Subcutaneous abdominal adipose tissue (tissue), 5 donors: Measurements from ENCODE around the gene ZNF674.
"Not testable (repeated sequence)": the region's sequence is repeated elsewhere in the genome, so short reads cannot be mapped to it uniquely, and the experiment has no call there.

Source experiments
- H3K27ac ChIP-seq: one replicate; pipeline ENCODE4 v1.7.0; 2013; ENCODE audit warnings: low read depth, mild to moderate bottlenecking, inconsistent platforms, low read length, moderate library complexity
- H3K27me3 ChIP-seq, 5 donors: one replicate each; pipeline ENCODE4 v1.7.0; 2013; ENCODE audit warnings: low read length in 5 of 5, inconsistent platforms in 1 of 5; ENCODE audit not compliant: control insufficient read depth in 5 of 5, insufficient read depth in 4 of 5
- H3K36me3 ChIP-seq, 5 donors: one replicate each; pipeline ENCODE4 v1.7.0; 2013; ENCODE audit warnings: low read length in 5 of 5; ENCODE audit not compliant: control insufficient read depth in 5 of 5, insufficient read depth in 5 of 5
- H3K4me1 ChIP-seq, 5 donors: one replicate each; pipeline ENCODE4 v1.7.0; 2013; ENCODE audit warnings: low read length in 5 of 5, mild to moderate bottlenecking in 3 of 5, moderate library complexity in 1 of 5; ENCODE audit not compliant: control insufficient read depth in 5 of 5, insufficient read depth in 5 of 5
- H3K4me3 ChIP-seq, 5 donors: one replicate each; pipeline ENCODE4 v1.7.0; 2013; ENCODE audit warnings: low read length in 5 of 5, low read depth in 1 of 5
- H3K9ac ChIP-seq, 5 donors: one replicate each; pipeline ENCODE4 v1.7.0; 2013; ENCODE audit warnings: low read length in 5 of 5, mild to moderate bottlenecking in 4 of 5, moderate library complexity in 3 of 5
- H3K9me3 ChIP-seq, 5 donors: one replicate each; pipeline ENCODE4 v1.7.0; 2013; ENCODE audit warnings: low read length in 5 of 5; ENCODE audit not compliant: control insufficient read depth in 5 of 5
- donor health status: healthy.
- donor health status: healthy.
- donor health status: healthy.
- donor health status: healthy.
- donor health status: healthy.

The ZNF674 gene

DNA sequence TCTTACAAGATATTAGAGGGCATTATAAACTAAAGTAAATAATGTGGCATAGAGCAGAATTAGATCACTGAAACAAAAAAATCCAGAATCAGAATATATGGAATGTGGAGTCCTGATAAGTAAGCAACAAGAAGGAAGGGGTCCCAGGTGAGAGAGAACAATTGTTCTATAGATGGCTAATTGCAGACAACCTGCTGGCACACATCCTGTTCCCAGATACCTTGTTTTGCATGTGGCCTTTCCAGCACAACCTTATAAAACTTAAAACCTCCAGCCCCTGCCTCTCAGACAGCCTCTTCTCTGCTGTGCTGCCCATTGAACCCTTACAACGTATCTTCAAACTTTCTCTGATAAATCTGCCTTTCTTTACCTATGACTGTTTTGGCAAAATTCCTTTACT, 4.7 kb upstream of the ZNF674 start:
- H3K36me3 ChIP-seq, result no peaks in the 10 kb centered on the region
- H3K9me3 ChIP-seq, result no peaks in the 10 kb centered on the region
- no peak overlapping the region for H3K9ac ChIP-seq
- H3K4me1 ChIP-seq, result peaks cover 0 to 18% (median 10%) of the 10 kb centered on the region in 5 donors
- peaks cover 0 to 6% (median 0%) of the 10 kb centered on the region in 5 donors for H3K27me3 ChIP-seq
- H3K4me3 ChIP-seq, result no peak overlapping the region
- no peak overlapping the region for H3K27ac ChIP-seq

DNA sequence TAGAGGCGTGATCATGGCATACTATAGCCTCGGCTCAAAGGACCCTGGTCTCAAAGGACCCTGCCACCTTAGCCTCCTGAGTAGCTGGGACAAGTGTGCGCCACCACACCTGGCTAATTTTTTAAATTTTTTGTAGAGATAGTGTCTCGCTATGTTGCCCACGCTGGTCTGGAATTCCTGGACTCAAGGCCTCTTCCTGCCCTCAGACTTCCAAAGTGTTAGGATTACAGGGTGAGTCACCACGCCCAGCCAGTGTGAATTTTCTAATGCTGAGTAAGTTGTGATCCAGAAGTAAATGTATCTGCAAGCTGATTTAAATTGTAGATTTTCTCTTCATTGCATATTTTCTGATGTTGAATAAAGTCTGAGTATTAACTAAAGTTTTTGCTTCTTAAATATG, 2.6 kb upstream of the ZNF674 start:
- no peak overlapping the region for H3K9ac ChIP-seq
- no peaks in the 10 kb centered on the region for H3K9me3 ChIP-seq
- peaks cover 0 to 22% (median 10%) of the 10 kb centered on the region in 5 donors for H3K4me1 ChIP-seq
- no peak overlapping the region for H3K4me3 ChIP-seq
- peaks cover 0 to 6% (median 0%) of the 10 kb centered on the region in 5 donors for H3K27me3 ChIP-seq
- H3K27ac ChIP-seq, result no peak overlapping the region
- H3K36me3 ChIP-seq, result no peaks in the 10 kb centered on the region

DNA sequence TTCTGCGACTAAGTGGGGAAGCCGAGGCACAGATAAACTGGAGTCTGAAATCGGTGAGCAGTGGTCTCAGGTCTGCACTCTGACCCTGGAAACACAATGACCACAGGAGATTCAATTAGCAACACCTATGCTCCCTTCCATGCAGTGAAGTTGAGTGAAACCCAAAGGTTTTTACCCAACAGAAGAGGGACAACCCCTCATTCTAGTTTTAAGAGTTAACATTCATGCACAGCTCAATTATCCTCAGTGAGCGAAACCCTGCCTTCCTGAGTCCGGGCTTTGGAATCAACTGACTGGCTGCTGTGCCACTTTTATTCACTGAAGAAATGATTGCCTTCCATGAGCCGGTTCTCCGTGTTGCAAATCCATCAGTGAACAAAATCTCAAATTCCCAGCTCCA, 694 bp downstream of the ZNF674 start:
- Histone ChIP-seq H3K27ac (peak overlapping the region; percentile 95), H3K4me1 (peaks cover 0 to 22% (median 10%) of the 10 kb centered on the region in 5 donors), H3K9ac (peak overlapping the region in 1 of 5 donors; percentile 95), H3K4me3 (peak overlapping the region; percentile 70 to 84 (median 82))
- not testable (repeated sequence) for H3K9me3 ChIP-seq, H3K27me3 ChIP-seq, H3K36me3 ChIP-seq

DNA sequence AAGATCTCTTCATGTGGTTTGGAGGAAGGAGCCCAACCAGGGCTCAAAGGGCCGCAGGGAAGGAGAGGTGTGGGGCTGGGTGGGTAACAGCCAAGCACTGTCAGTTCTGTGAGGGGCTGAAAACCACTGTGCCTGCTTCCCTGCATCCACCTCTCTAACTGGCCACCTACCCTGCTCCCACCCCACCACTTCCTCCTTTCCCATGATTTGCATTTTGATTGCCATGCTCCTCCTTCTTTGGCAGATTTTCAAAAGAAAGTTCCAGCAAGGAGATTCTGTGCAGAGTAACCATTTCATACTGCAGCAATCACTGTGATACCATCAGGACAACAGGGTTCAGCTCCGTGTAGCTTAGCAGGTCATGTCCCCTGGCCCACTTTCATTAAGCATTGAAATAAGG, 1.8 kb downstream of the ZNF674 start:
- no peak overlapping the region for H3K9ac ChIP-seq
- H3K36me3 ChIP-seq, result no peaks in the 10 kb centered on the region
- H3K4me3 ChIP-seq, result no peak overlapping the region
- peaks cover 0 to 6% (median 0%) of the 10 kb centered on the region in 5 donors for H3K27me3 ChIP-seq
- H3K4me1 ChIP-seq, result peaks cover 0 to 22% (median 10%) of the 10 kb centered on the region in 5 donors
- H3K27ac ChIP-seq, result no peak overlapping the region
- H3K9me3 ChIP-seq, result no peaks in the 10 kb centered on the region

DNA sequence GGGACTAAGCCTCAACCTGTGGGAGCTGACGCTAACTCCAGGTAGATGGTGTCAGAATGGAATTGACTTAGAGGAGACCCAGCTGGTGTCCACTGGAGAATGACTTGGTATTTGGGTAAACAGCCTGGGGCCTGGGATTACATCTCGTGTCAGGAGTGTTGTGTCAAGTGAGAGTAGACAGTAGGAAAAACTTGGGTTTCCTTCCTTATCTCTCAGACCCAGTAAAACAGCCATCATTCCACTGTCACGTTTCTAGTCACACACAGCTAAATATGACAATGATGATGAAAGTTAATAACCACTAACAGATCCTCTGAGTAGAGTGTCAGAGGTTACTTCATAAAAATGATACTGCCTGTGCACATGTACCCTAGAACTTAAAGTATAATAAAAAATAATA, 13.8 kb downstream of the ZNF674 start:
- H3K4me3 ChIP-seq, result no peak overlapping the region
- H3K4me1 ChIP-seq, result no peaks in the 10 kb centered on the region
- no peaks in the 10 kb centered on the region for H3K9me3 ChIP-seq
- H3K27ac ChIP-seq, result no peak overlapping the region
- H3K27me3 ChIP-seq, result peaks cover 0 to 5% (median 0%) of the 10 kb centered on the region in 5 donors
- H3K36me3 ChIP-seq, result peaks cover 0 to 4% (median 0%) of the 10 kb centered on the region in 5 donors
- no peak overlapping the region for H3K9ac ChIP-seq

DNA sequence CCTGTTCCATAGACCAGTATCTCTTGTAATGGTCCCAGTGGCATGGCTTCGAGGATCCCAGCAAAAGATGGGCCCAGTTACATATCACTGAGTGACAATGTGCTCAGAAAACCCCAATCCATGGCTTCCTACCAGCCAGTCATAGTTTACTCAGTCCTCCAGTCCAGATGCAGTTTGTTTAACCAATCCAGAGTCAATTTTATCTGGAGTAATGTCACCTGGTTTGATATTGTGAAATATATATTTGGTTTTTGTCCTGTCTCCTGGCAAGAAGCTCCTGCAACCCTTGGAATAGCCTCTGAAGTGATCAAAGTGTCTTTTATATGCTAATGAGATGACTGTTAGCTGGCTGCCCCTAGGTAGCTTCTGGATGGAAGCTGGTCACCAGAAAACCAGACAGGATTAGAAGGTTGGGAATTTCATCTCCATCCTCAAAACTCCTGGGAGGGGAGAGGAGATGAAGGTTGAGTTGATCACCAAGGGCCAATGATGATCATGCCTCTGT, 14.8 kb downstream of the ZNF674 start:
- H3K27me3 ChIP-seq, H3K9me3 ChIP-seq, H3K36me3 ChIP-seq, H3K9ac ChIP-seq, H3K27ac ChIP-seq, H3K4me1 ChIP-seq, H3K4me3 ChIP-seq: not testable (repeated sequence)

DNA sequence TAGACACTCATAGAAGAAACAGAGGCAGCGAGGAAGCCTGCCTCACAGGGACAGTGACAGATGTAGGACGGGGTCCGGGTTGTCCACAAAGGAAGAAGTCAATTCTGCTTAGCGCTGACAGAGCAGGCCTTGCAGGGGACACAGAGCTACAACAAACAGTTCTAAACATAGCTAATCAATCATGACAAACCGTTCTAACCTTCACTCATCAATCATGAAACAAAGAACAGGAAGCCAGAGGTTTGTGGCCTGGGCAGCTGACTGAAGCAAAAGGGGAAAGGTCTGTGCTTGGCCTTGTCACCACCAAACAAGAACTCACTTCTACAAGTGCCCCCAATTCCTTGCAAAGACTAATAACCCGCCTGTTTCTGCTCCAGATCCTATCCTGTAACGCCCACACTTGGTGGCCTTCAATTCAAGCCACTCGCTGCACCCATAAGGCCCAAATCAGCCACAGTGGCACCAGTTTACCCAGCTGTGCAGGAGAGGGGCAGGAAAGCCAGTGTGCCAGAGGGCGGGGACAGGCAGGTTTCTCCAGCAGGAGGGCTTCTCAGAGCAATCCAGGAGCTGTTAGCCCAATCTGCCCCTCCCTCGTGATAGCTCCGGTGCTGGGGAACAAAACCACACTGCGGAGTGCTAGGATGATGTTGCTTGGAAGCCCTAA, 15.3 kb downstream of the ZNF674 start:
- not testable (repeated sequence) for H3K9me3 ChIP-seq, H3K27me3 ChIP-seq, H3K36me3 ChIP-seq, H3K27ac ChIP-seq, H3K9ac ChIP-seq, H3K4me3 ChIP-seq, H3K4me1 ChIP-seq

DNA sequence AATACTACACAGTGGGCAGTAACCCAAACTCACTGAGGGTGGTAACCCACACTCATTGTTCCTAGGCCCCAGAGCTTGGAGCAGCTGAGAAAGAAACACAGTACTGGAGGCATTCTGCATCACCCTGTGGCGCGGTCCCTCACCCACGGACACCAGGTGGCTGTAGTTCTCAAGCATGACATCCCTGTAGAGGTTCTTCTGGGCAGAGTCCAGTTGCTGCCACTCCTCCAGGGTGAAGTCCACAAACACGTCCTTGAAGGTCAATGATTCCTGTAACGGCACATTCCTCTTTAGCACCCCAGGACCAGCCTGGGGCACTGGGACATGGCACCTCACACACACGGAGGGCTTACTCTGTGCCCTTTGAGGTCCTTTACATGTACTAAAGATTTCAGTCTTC, 16.6 kb downstream of the ZNF674 start:
- not testable (repeated sequence) for H3K4me1 ChIP-seq, H3K27ac ChIP-seq, H3K27me3 ChIP-seq, H3K9me3 ChIP-seq, H3K9ac ChIP-seq, H3K36me3 ChIP-seq, H3K4me3 ChIP-seq

DNA sequence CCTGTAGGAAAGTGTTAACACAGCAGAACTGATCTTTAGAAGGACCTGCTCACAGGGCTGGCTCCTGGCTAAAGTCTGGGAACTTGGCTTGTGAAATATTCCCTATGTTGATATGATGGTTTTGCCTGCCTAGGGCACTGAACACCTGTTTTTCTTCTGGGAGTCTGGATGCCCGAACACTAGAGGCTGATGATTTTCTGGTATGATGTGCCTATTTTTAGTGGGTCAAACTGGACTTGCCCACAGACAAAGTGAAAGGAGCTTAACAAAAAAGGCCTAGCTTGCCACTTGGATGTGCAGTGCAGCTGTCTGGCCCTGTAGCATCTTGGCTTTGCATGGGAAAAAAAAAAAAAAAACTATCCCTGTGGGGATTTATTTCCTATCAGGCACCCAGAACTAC, 39.1 kb downstream of the ZNF674 start:
- Histone ChIP-seq H3K9ac (no peak overlapping the region), H3K9me3 (peaks cover 4 to 24% (median 12%) of the 10 kb centered on the region in 5 donors), H3K36me3 (peaks cover 0 to 10% (median 0%) of the 10 kb centered on the region in 5 donors), H3K27ac (no peak overlapping the region), H3K4me1 (no peaks in the 10 kb centered on the region), H3K4me3 (no peak overlapping the region), H3K27me3 (peaks cover 0 to 4% (median 0%) of the 10 kb centered on the region in 5 donors)

DNA sequence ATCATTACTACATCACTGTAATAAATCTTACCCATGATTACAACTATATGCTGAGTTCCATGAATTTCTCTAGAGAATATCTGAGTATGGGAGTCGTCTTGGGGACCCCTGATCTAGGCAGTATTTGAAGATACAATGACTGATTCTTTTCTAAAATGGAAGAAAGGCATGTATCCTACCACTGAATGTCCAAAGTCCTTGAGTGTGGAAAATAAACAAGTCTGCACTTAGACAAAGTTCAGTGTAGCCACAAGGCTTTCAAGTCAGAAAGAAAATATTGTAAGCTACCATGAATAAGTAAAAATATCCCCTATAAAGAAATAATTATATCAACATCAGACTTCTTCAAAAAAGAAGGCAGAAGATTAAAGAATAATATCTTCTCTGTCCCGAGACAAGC, 42.4 kb downstream of the ZNF674 start:
- H3K36me3 ChIP-seq, result peaks cover 0 to 22% (median 2%) of the 10 kb centered on the region in 5 donors
- peaks cover 0 to 5% (median 0%) of the 10 kb centered on the region in 5 donors for H3K4me1 ChIP-seq
- no peak overlapping the region for H3K4me3 ChIP-seq
- H3K27ac ChIP-seq, result no peak overlapping the region
- peaks cover 19 to 54% (median 36%) of the 10 kb centered on the region in 5 donors for H3K9me3 ChIP-seq
- peaks cover 0 to 4% (median 0%) of the 10 kb centered on the region in 5 donors for H3K27me3 ChIP-seq
- no peak overlapping the region for H3K9ac ChIP-seq
